NOMO-1 (cell line): ENCODE measurements around the gene FRMD1.

Experiments used
- DNase-seq, 2 experiments: peaks; one replicate each; lab custom pipeline; 2025; ENCODE audit not compliant: unreplicated experiment in 2 of 2; lab: John Stamatoyannopoulos, UW

FRMD1 gene

GRCh38 chr6:168096271-168096764 is 17.3 kb upstream of the FRMD1 start:
- no peak for DNase-seq

GRCh38 chr6:168095716-168096250 is 16.8 kb upstream of the FRMD1 start:
- no peak for DNase-seq

- no peak for DNase-seq
Measured at GRCh38 chr6:168095171-168095691, 16.2 kb upstream of the FRMD1 start.

- no peak for DNase-seq
Measured at GRCh38 chr6:168093634-168094033, 14.6 kb upstream of the FRMD1 start.

GRCh38 chr6:168093071-168093505 is 14.1 kb upstream of the FRMD1 start:
- DNase-seq, result no peak

- DNase-seq, result no peak
Measured at GRCh38 chr6:168092541-168092940, 13.5 kb upstream of the FRMD1 start.

- DNase-seq, result no peak
Measured at GRCh38 chr6:168091381-168092264, 12.6 kb upstream of the FRMD1 start.

GRCh38 chr6:168090706-168091105 is 11.7 kb upstream of the FRMD1 start:
- DNase-seq, result no peak

- no peak for DNase-seq
Measured at GRCh38 chr6:168090064-168090690, 11.2 kb upstream of the FRMD1 start.

- no peak for DNase-seq
Measured at GRCh38 chr6:168089186-168090063, 10.4 kb upstream of the FRMD1 start.

GRCh38 chr6:168088161-168089053 is 9.4 kb upstream of the FRMD1 start:
- no peak for DNase-seq

- no peak for DNase-seq
Measured at GRCh38 chr6:168087436-168088160, 8.6 kb upstream of the FRMD1 start.

- no peak for DNase-seq
Measured at GRCh38 chr6:168086616-168087015, 7.6 kb upstream of the FRMD1 start.

GRCh38 chr6:168086066-168086465 is 7.1 kb upstream of the FRMD1 start:
- DNase-seq, result no peak

GRCh38 chr6:168084465-168085160 is 5.6 kb upstream of the FRMD1 start:
- no peak for DNase-seq

GRCh38 chr6:168083514-168083885 is 4.5 kb upstream of the FRMD1 start:
- DNase-seq, result no peak

GRCh38 chr6:168082860-168083513 is 4.0 kb upstream of the FRMD1 start:
- no peak for DNase-seq
